Tongue (tissue), 2 donors: ENCODE data around the gene UBE2Q1. TPM values are rescaled to one million over a fixed set of nuclear protein-coding genes. Genes with fewer than 3 reads are reported as not detected.
A peak's percentile ranks its signal among the peaks of the same experiment; 100 is the strongest.

Experiments used
- DNase-seq: peaks from one replicate; pipeline ENCODE4 v3.0.0-alpha.2; 2015
- total RNA-seq: library from RNA; depleted of rRNA; stranded (reverse); fragments of >200 nt; gene quantifications from one replicate; pipeline ENCODE4 v1.2.3, GENCODE V29; 2014

Gene UBE2Q1
- total RNA-seq, 1 donor from 2014 or later, result 28.5 TPM

- DNase-seq, result no peak
Observed at GRCh38 chr1:154577346-154578057, 19.0 kb upstream of the UBE2Q1 start.

- DNase-seq, result no peak
Observed at GRCh38 chr1:154575951-154576566, 17.6 kb upstream of the UBE2Q1 start.

- no peak for DNase-seq
Observed at GRCh38 chr1:154575147-154575927, 16.9 kb upstream of the UBE2Q1 start.

GRCh38 chr1:154574716-154575115, 16.3 kb upstream of the UBE2Q1 start:
- DNase-seq, result peak; percentile 85

GRCh38 chr1:154573168-154573510, 14.7 kb upstream of the UBE2Q1 start:
- no peak for DNase-seq

- DNase-seq, result no peak
Observed at GRCh38 chr1:154572468-154573167, 14.2 kb upstream of the UBE2Q1 start.

GRCh38 chr1:154571964-154572288, 13.5 kb upstream of the UBE2Q1 start:
- no peak for DNase-seq

- no peak for DNase-seq
Observed at GRCh38 chr1:154571244-154571963, 12.9 kb upstream of the UBE2Q1 start.

GRCh38 chr1:154568157-154568815, 9.8 kb upstream of the UBE2Q1 start:
- DNase-seq, result no peak

- peak; percentile 82 for DNase-seq
Observed at GRCh38 chr1:154567386-154568156, 9.1 kb upstream of the UBE2Q1 start, which contains the start of gene CHRNB2. TSS of gene CHRNB2 (plus strand) at chr1:154567778. CDS start at chr1:154568045, 267 bp downstream.

- DNase-seq, result no peak
Observed at GRCh38 chr1:154565876-154566275, 7.4 kb upstream of the UBE2Q1 start.

GRCh38 chr1:154559466-154560044, 1.1 kb upstream of the UBE2Q1 start:
- DNase-seq, result peak; percentile 96

GRCh38 chr1:154558720-154559465, 431 bp upstream of the UBE2Q1 start:
- peak; percentile 99 for DNase-seq

- no peak for DNase-seq
Observed at GRCh38 chr1:154557248-154557938, 1.1 kb downstream of the UBE2Q1 start.

GRCh38 chr1:154556422-154556821, 2.0 kb downstream of the UBE2Q1 start:
- DNase-seq, result peak; percentile 20

GRCh38 chr1:154553056-154554030, 5.1 kb downstream of the UBE2Q1 start:
- no peak for DNase-seq

- no peak for DNase-seq
Observed at GRCh38 chr1:154552036-154552435, 6.4 kb downstream of the UBE2Q1 start.

- no peak for DNase-seq
Observed at GRCh38 chr1:154551474-154551873, 7.0 kb downstream of the UBE2Q1 start.
